HepG2 (cell line): ENCODE measurements around the gene EXOC6B. TPM values are rescaled to one million over a fixed set of nuclear protein-coding genes. Genes with fewer than 3 reads are reported as not detected.
A peak's percentile ranks its signal among the peaks of the same experiment; 100 is the strongest.

Source experiments
- ARID3A ChIP-seq: IDR thresholded peaks from 2 replicates; pipeline ENCODE4 v1.6.1; 2012; ENCODE audit warnings: low read depth, low read length, improper control_type of control experiment
- ATAD3A ChIP-seq: sonication (generic); formaldehyde crosslinking; IDR thresholded peaks from 2 replicates; pipeline ENCODE4 v1.4.0; 2020; ENCODE audit warnings: missing genetic modification reagents
- FOSL1 ChIP-seq: sonication (generic); formaldehyde crosslinking; IDR thresholded peaks from 2 replicates; pipeline ENCODE4 v1.9.0; 2021; ENCODE audit warnings: missing genetic modification reagents, borderline replicate concordance
- KMT2B ChIP-seq: IDR thresholded peaks from 2 replicates; pipeline ENCODE4 v1.6.1; 2016; ENCODE audit warnings: missing genetic modification reagents, missing compliant biosample characterization
- RBAK ChIP-seq: sonication (generic); formaldehyde crosslinking; IDR thresholded peaks from 2 replicates; pipeline ENCODE4 v1.5.1; 2020; ENCODE audit warnings: mild to moderate bottlenecking, missing genetic modification reagents
- SNAPC4 ChIP-seq: sonication (generic); formaldehyde crosslinking; IDR thresholded peaks from 2 replicates; pipeline ENCODE4 v1.4.0; 2020; ENCODE audit warnings: mild to moderate bottlenecking, missing genetic modification reagents
- TARDBP ChIP-seq: sonication (generic); formaldehyde crosslinking; IDR thresholded peaks from 2 replicates; pipeline ENCODE4 v1.8.0; 2022; ENCODE audit warnings: mild to moderate bottlenecking, missing genetic modification reagents
- THAP9 ChIP-seq: sonication (generic); formaldehyde crosslinking; IDR thresholded peaks from 2 replicates; pipeline ENCODE4; 2020; ENCODE audit warnings: missing genetic modification reagents, mild to moderate bottlenecking, borderline replicate concordance
- ZBTB43 ChIP-seq: sonication (generic); formaldehyde crosslinking; conservative IDR thresholded peaks from 2 replicates; pipeline ENCODE4 v1.4.0; 2020; ENCODE audit warnings: missing genetic modification reagents
- ZNF101 ChIP-seq: sonication (generic); formaldehyde crosslinking; IDR thresholded peaks from 2 replicates; pipeline ENCODE4 v1.4.0; 2020; ENCODE audit warnings: mild to moderate bottlenecking, low read depth, missing genetic modification reagents, borderline replicate concordance
- ZNF143 ChIP-seq: sonication (generic); formaldehyde crosslinking; IDR thresholded peaks from 2 replicates; pipeline ENCODE4 v1.4.0; 2020; ENCODE audit warnings: missing genetic modification reagents
- ZNF503 ChIP-seq: sonication (generic); formaldehyde crosslinking; IDR thresholded peaks from 2 replicates; pipeline ENCODE4 v1.4.0; 2020; ENCODE audit warnings: missing genetic modification reagents
- ZNF576 ChIP-seq: sonication (generic); formaldehyde crosslinking; IDR thresholded peaks from 2 replicates; pipeline ENCODE4 v1.4.0; 2020; ENCODE audit warnings: mild to moderate bottlenecking, missing genetic modification reagents
- polyA plus RNA-seq, 8 experiments: library from polyadenylated mRNA; depleted of rRNA in 3 of 8; stranded (reverse) in 7 of 8; unstranded in 1 of 8; fragments of >200 nt; fragmentation: Illumina TruSeq in 4 of 8; extraction: Trizol in 4 of 8; gene quantifications; 2 replicates each; pipeline versions ENCODE4 v1.2.1 to v1.2.3, GENCODE V29; 2011 to 2016; ENCODE audit warnings: low read depth in 4 of 8, missing spikeins in 1 of 8, mixed read lengths in 1 of 8; ENCODE audit not compliant: insufficient read depth in 1 of 8
- total RNA-seq, 5 experiments: library from RNA; depleted of rRNA; stranded (reverse); fragments of >200 nt; fragmentation: Illumina TruSeq; extraction: Trizol; gene quantifications; 2 replicates each; pipeline ENCODE4 v1.2.3, GENCODE V29; 2016; ENCODE audit warnings: low read depth in 1 of 5

EXOC6B gene
- total and polyA plus RNA-seq, 2 of the 13 experiments (the other 11 are each of a cell fraction or from before 2014, with no cell fraction given), result 9.1 to 15.9 TPM

GRCh38 chr2:72681016-72681995, 144.5 kb downstream of the EXOC6B start (continued):
- TF ChIP-seq ARID3A (peak; percentile 94), TARDBP (no peak), ZNF503 (CRISPR knock-in tag) (no peak), ZNF101 (CRISPR knock-in tag) (no peak), RBAK (CRISPR knock-in tag) (no peak), FOSL1 (no peak), ZBTB43 (CRISPR knock-in tag) (no peak), ZNF143 (CRISPR knock-in tag) (no peak), ATAD3A (CRISPR knock-in tag) (no peak), SNAPC4 (CRISPR knock-in tag) (no peak), KMT2B (CRISPR knock-in tag) (no peak), THAP9 (CRISPR knock-in tag) (no peak), ZNF576 (CRISPR knock-in tag) (no peak)
